HG03432 (cell line): Measurements from ENCODE around the gene TM4SF18.
"Not testable (repeated sequence)": the region's sequence is repeated elsewhere in the genome, so short reads cannot be mapped to it uniquely, and the experiment has no call there.

ENCODE experiments used
- ATAC-seq: cut with Tn5 transposase; IDR thresholded peaks from one replicate; pipeline ENCODE4 v1.9.1; 2021; ENCODE audit warnings: mild to moderate bottlenecking, moderate library complexity; ENCODE audit not compliant: unreplicated experiment

The TM4SF18 gene

DNA sequence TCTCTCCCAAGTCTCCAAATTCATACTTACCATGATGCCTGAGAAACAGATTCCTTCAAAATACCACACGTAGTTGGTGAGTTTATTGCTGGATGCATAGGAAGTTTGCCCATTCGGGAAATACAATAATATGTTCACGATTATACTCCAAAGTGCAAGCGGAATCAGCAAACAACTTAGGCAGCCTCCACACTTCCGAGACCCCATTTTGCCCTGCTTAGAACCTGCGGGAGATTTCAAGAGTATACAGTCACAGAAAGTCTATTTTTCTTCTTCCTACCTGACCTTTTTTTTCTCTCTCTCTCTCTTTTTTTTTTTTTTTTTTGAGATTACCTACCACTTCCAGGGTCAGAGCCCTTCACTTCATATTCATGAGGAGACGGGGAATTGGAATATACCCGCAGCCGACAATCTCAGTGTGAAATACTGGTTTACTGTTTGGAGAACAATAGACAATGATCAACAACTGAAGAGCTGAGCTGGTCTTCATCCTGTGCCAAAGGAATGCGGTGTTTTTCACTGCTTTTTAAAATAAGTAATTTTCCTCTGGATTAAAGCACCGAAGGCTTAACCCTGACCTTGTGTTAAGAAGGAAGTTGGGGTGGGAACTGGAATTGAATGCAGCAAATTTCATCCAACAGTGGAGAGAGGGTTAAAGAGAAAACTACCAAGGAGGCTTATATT is at the start of gene TM4SF18:
Gene TM4SF18 (minus strand): TSS at position 461 of the 684 bp plus-strand sequence. CDS start 254 bp downstream, at position 207.
- no peak for ATAC-seq

GRCh38 chr3:149382518-149382917 is 49.1 kb upstream of the TM4SF18 start:
- no peak for ATAC-seq

DNA sequence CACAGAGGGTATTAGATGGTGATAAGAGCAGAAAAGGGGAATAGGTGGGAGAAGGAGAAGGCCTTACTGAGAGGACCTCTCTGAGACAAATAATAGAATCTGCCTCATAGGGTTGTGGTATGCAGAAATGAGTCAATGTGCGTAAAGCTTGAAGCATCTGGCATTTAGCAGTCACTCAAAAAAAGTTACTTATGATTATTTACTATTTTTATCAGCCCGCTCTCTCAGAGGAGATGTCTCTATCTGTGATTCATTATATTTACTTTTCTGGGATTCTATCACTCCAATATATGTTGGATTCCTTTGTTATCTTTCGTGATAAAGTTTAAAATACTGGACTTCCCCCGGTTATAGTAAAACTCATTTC is 48.6 kb upstream of the TM4SF18 start:
- peak; percentile 65 for ATAC-seq

DNA sequence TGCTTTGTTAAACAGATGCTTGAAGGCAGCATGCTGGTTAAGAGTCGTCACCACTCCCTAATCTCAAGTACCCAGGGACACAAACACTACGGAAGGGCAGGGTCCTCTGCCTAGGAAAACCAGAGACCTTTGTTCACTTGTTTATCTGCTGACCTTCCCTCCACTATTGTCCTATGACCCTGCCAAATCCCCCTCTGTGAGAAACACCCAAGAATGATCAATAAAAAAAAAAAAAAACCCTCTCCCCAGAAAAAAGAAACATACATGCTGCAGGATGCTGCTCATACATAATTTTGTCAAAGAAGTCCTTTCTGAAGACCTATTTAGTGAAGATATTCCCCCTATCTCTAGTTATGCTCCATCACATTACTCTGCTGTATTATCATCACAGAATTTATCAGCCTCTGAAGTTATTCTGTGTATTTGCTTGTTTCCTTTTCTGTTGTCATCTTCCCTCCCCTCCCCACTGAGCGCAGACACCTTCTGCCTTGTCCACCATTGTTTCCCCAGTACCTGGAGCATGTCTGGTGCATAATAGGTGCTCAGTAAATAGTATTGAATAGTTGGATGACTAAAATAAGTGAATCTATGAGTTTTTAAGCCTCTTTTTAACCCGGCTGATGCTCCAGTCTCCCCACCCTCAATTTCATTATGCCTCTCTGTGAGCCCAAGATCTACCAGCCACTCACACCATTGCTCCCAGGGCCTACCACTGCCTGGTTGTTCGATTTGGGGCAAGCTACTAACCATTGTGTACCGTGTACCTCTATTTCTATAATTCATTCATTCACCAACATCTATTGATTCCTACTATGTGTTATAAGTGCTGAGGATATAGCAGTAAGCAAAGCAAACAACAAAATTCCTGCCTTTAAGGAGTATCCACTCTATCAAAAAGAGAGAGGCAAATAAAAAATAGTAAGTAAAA is 48.0 kb upstream of the TM4SF18 start:
- ATAC-seq: no peak

GRCh38 chr3:149380220-149380619 is 46.8 kb upstream of the TM4SF18 start:
- not testable (repeated sequence) for ATAC-seq

GRCh38 chr3:149378478-149379309 is 45.3 kb upstream of the TM4SF18 start:
- ATAC-seq: no peak

DNA sequence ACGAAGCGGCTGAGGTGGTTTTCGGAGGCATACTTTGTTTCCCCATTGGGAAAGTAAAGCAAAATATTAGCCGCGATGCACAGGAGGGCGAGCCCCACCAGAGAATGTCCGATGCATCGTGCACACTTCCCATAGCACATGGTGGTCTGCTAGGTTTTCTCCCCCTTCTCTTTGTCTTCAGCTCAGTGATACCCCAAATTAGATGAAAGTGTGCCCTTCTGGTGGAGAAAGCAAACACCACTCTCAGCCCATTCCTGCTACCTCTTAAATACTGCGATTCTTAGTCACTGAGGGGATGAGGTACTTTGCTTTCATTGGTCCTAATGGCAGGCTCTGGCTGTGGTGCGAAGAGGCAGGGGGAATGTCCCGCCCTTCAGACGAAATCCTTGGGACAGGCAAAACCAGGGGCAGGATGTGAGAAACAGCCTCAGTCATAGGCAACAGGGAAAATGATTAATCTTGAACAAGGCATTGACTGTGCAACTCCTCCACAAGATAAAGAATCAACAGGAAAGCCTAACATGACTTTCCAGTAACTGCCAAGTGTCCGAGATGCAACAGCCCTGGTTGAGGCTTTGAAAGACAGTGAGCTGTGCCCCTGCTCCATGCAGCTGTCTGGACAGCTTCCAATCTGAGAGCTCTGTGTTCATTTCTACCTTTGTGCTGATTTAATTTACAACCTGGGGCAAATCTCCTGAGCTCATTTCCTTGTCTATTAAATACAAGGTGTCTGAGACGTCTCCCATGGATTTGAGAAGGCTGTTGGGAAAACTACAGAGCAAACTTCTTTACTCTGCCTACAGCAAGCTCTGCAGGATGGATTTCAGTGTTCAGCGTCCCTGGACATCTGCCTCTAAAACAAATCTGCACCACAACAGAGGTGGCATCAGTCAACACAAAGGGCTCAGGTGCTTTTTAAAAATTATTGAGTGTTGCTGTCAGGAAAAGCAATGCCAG is 44.2 kb upstream of the TM4SF18 start, which contains the start of gene TM4SF1:
Gene TM4SF1 (minus strand): TSS at position 242 of the 957 bp plus-strand sequence. CDS start 102 bp downstream, at position 140.
- no peak for ATAC-seq

DNA sequence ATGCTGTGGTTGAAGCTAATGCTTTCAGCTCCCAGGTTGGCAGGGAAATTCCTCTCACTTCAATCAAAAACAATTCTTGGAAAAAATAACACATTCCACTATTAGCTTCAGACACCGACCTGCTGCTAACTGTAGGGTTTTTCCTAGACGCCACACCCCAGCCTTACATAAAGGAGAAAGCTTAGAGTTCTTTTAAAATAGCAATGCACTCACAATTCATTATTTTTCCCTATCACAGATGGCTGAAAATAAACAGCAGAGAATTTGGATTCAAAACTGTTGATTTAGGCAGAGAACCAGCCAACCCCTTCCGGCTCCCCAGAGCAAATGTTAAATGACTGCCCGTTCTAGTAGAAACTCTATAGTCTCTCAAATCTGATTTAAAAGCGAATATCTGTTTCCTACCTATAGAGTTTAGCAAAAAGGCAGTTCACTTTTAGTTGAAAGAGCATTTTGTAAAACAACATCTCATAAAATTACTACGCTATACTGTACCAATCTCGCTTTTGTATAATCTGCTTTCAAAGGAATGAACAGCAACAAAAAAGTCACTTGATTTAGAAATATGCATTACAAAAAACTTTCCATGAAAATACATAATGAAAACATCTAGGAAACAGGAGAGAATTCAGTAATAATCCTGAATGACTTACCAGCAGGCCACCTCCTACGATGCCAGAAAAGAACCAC is 43.4 kb upstream of the TM4SF18 start:
- no peak for ATAC-seq

DNA sequence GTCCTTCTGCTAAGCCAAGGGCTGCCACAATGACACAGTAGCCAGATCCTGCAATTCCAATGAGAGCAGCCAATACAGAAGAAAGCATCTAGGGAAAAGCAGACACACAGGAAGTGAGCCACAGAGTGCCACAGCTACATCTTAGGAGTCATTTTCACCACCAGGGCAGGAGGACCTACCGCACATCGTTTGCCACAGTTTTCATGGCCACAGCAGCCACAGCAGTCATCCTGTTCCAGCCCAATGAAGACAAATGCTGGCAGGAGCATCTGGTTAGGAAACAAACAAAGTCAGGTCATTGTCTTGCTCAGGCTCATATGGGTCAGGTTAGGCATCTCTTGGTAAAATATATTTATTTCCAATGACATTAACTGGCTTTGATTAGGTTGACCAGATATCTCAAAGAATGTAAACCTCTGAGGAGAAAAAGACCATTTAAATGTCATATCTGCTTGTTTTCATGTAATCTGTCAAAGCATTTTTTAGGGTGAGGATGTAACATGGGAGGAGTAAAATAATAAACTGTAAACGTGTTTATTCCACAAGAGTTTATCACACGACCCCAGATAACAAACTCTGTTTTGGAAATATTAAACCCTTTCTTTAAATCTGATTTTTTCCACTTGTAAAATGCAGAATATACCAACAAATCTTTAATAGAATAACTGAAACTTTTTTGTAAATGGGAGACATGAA is 42.2 kb upstream of the TM4SF18 start:
- ATAC-seq: no peak

DNA sequence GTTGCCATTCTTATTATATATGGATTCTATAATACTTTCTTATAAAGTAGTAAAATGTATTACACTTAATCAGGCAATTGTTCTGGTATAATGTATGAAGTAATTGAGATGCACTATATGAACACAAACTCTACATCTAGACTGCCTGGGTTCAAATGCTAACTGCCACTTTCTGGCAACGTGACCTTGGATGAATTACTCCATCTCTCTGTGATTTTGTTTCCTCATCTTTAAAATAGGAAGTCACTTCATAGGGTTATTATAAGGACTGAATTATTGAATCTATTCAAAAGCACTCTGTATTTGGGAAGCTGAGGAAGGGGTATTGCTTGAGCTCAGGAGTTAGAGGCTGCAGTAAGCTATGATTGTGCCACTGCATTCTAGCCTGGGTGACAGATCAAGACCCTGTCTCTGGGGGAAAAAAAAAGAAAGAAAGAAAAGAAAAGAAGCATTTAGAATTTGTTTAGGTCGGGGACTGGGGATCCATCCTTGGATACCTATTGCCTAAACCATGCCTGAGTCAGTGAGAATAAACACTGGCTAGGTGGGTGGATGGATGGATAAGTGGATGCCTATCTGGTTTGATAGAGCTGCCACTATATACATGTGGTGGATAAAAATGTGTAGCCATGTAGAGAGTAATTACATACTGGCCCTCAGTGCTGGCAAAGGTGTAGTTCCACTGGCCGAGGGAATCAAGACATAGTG is 41.5 kb upstream of the TM4SF18 start:
- no peak for ATAC-seq

DNA sequence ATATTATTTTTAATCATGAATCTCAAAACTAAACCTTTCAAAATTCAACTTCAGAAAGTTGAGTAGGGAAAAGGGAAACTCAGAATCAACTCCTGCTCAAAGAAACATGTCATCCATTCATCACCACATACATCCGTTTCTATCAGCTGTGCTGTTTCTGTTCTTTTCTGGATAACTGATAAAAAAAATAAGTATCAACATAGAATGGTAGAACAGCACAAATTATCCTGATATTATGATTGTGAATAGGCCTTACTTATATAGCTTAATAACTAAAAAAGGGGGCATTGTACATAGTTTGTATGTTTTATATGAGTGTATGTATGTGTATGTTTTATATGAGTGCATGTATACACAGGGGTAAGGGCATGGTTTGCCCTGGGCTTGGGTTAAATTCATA is 41.0 kb upstream of the TM4SF18 start:
- ATAC-seq: no peak

- no peak for ATAC-seq
Measured at GRCh38 chr3:149373235-149374125, 40.0 kb upstream of the TM4SF18 start.

DNA sequence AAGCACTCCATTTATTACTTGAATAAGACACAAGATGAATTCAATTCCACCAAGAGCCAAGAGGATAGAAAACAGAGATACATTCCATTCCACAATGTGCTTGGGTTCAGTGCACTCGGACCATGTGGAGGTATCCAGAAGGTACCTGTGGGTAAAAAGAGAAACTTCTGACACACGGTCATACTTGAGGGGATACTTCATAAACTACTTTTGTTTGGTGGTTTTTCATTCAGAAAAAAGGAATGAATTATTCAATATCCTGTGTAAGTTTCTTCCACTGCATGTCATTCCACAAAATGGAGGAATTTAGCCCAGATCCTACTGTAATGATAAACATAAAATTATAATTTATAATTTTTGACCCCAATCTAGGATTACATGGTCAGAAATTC is 38.3 kb upstream of the TM4SF18 start:
- no peak for ATAC-seq

GRCh38 chr3:149371001-149371722 is 37.7 kb upstream of the TM4SF18 start:
- no peak for ATAC-seq

GRCh38 chr3:149369991-149370866 is 36.8 kb upstream of the TM4SF18 start:
- ATAC-seq: no peak
